Retinal pigment epithelial cell (primary cell): ENCODE results near the gene MYL12A.
A peak's percentile ranks its signal among the peaks of the same experiment; 100 is the strongest.
"Not testable (repeated sequence)": the region's sequence is repeated elsewhere in the genome, so short reads cannot be mapped to it uniquely, and the experiment has no call there.

Experiments
- DNase-seq: peaks from one replicate; pipeline ENCODE4 v3.0.0-alpha.2; 2010; ENCODE audit warnings: low read depth
- H3K4me3 ChIP-seq: 2 replicates; pipeline ENCODE4 v1.5.1; 2011; ENCODE audit warnings: mild to moderate bottlenecking, low read length, control low read depth, moderate library complexity
- TF ChIP-seq, protein P1 (sequence below): conservative IDR thresholded peaks from 2 replicates; pipeline ENCODE4 v1.5.1; 2011; ENCODE audit warnings: low read depth, low read length, control low read depth, inconsistent platforms

Gene MYL12A

DNA sequence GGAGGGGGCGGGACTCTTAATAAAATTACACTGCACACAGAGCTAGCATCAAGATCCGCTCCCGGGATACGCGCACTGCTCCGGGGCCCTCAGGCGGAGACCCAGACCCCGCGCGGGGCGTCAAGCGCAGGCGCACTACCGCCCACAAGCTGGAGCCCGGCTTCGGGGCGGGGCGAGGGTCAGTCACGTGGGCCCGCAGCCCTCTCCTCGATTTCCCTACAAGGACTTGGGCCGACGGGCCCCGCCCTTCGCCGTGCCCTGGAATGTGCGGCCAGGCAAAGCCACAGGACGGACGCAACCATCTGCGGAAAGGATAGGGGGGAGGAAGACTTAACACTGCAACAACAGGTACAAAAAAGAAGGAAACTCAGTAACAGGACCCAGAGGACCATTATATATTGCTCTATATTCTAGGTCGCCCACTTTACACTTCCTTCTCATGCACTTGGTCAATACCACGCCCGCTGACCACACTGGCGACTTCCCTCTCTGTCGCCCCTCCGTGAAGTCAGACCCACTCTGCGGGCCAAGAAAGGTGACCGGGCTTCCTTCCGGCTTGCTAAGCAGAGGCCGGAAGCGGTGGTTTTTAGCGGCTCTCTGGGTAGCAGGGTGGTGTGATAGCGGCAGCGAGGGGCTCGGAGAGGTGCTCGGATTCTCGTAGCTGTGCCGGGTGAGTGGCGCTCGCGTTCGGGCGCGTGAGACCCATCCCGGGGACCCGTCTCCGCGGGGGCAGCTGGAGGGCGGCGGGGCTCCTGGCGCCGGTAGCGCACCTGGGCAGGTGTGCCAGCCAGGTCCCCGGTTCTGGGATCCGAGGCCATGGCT is at the start of gene MYL12A:
Gene MYL12A, plus strand, starts transcription at position 562 of the 822 bp plus-strand sequence. CDS start 5,447 bp downstream, outside the sequence.
- TF ChIP-seq, protein P1, sequence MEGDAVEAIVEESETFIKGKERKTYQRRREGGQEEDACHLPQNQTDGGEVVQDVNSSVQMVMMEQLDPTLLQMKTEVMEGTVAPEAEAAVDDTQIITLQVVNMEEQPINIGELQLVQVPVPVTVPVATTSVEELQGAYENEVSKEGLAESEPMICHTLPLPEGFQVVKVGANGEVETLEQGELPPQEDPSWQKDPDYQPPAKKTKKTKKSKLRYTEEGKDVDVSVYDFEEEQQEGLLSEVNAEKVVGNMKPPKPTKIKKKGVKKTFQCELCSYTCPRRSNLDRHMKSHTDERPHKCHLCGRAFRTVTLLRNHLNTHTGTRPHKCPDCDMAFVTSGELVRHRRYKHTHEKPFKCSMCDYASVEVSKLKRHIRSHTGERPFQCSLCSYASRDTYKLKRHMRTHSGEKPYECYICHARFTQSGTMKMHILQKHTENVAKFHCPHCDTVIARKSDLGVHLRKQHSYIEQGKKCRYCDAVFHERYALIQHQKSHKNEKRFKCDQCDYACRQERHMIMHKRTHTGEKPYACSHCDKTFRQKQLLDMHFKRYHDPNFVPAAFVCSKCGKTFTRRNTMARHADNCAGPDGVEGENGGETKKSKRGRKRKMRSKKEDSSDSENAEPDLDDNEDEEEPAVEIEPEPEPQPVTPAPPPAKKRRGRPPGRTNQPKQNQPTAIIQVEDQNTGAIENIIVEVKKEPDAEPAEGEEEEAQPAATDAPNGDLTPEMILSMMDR: no peak
- peak within 1 kb of the TSS; percentile 98 for H3K4me3 ChIP-seq
- peak; percentile 95 for DNase-seq

DNA sequence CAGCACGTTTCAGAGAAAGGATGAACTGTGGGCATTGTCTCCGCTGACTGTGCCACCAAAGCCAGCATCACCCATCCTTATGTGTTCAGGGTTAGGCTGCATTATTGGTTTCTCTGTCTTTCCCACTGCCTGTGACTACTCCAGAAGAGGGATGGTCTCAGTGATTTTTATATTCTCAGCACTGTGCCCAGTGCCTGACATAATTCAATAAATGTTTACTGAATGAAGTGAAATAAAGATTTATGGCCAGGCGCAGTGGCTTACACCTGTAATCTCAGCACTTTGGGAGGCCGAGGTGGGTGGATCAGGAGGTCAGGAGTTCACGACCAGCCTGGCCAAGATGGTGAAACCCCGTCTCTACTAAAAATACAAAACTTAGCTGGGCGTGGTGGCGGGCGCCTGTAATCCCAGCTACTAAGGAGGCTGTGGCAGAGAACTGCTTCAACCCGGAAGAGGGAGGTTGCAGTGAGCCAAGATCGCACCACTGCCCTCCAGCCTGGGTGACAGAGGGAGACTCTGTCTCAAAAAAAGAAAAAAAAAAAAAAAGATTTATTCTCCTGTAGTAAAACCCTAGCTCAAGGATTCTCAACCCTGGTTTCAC is 49.2 kb upstream of the MYL12A start:
- not testable (repeated sequence) for H3K4me3 ChIP-seq, DNase-seq

DNA sequence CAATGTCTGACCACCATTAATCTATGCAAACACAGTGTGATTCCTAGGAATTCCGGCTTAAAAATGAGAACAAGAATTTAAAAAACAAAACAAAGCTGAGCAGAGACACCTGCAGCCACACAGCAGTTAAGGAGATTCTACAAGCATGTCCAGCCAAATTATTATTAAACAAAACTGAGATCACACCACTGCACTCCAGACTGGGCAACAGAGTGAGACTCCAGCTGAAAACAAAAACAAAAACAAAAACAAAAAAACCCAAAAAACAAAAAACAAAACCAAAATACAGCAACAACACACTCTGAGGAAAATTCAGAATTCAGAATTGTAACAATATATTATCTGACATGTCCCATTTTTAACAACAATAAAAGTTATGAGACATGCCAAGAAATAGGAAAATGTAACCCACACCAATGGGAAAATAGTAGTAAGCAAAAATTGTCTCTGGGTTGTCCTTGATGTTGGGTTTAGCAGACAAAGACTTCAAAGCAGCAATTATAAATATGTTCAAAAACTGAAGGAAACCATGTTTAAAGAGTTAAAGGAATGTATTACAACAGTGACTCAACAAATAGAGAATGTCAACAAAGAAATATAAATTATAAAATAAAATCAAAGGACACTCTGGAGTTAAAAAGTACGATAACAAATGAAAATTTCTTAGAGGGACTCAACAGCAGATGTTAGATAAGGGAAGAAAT is 47.5 kb upstream of the MYL12A start:
- DNase-seq: no peak

DNA sequence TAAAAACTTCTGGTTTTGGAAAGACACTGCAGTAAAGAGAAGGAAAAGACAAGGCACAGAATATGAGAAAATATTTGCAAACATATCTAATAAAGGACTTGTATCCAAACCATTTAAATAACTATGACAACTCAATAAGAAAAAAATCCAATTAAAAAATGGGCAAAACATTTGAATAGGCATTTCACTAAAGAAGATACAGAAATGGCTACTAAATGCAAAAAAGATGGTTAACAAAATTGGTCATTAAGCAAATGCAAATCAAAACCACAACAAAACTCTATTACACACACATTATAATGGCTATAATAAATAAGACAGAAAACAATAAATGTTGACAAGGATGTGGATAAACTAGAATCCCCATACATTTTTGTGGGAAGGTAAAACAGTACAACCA is 42.4 kb upstream of the MYL12A start:
- TF ChIP-seq, protein P1: no peak
- no peak overlapping the region for H3K4me3 ChIP-seq
- no peak for DNase-seq

More for the DNA sequence above, 47.5 kb upstream of the MYL12A start:
- TF ChIP-seq, protein P1: no peak
- H3K4me3 ChIP-seq: no peak overlapping the region

DNA sequence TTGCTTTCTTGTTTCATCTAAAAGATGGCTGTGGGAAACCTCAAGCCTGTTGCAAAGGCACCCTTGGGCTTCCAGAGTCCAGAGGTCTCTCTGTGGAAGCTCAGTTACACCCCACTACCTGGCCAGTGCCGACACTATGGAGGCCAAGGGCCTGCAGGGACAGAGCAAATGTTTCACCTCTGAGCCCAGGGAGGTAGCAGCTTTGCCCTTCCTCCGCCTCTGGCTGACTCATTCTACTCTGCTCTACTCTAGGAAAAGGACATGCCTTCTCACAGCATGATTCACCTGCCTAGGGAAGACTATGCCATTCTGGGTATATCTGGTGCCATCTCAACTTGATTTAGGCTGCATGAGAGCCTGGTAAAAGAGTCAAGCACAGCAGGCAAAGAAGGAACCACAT is 40.0 kb upstream of the MYL12A start:
- TF ChIP-seq, protein P1: no peak
- DNase-seq: no peak
- H3K4me3 ChIP-seq: no peak overlapping the region

DNA sequence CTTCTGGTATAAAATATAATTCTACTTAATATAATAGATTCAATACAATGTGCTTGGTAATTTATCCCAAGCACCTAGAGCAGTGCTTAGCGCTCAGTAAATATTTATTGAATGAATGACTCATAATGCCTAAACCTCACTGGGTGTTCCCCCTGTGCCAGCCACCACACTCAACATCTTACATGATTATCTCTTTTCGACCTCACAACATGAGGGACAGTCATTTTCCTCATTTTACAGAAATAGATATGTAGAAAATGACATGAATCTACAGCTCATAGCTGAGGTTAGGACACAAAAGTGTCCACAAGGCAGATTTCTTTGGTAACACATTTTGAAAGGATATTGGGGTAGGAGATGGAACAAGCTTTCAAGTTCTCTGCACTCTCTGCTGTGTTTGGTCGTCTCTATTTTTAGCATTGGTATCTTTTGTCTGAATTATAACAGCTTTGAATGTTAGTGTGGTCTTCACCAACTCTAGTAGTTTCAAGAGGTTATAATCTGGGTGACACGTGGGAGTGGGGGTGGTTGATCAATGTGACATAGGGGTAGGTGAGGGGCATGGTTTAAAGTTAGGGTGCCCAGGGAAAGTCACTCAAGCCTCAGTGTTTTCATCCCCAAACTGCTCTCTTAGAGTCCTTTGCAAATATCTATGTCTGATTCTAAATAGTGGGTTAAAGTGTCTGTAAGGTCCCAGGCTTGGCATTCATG is 37.6 kb upstream of the MYL12A start:
- TF ChIP-seq, protein P1: no peak
- no peak overlapping the region for H3K4me3 ChIP-seq
- no peak for DNase-seq
